PFSK-1 (cell line): ENCODE data around the gene MC1R.

Experiments
- FOXP2 ChIP-seq: optimal IDR thresholded peaks from 2 replicates; pipeline ENCODE3; 2011; ENCODE audit warnings: borderline replicate concordance, control low read depth, inconsistent platforms; ENCODE audit not compliant: insufficient read depth; ENCODE audit errors: extremely low read length, extremely low read depth
- POLR2AphosphoS5 ChIP-seq: IDR thresholded peaks from 2 replicates; pipeline ENCODE4 v1.6.1; 2012; ENCODE audit warnings: low read depth, mild to moderate bottlenecking, control low read depth, low read length, moderate library complexity
- SIN3A ChIP-seq: IDR thresholded peaks from 2 replicates; pipeline ENCODE4 v1.6.1; 2012; ENCODE audit warnings: mild to moderate bottlenecking, low read length, moderate library complexity, borderline replicate concordance; ENCODE audit not compliant: insufficient read depth
- TAF1 ChIP-seq: IDR thresholded peaks from 2 replicates; pipeline ENCODE4 v1.6.1; 2012; ENCODE audit warnings: low read length, control low read depth, borderline replicate concordance; ENCODE audit not compliant: insufficient read depth
- TF ChIP-seq, protein P1 (sequence below), 2 experiments: IDR thresholded peaks; 2 replicates each; pipeline versions ENCODE4 v1.6.1 to v1.8.0; 2011 to 2012; ENCODE audit warnings: low read depth in 2 of 2, low read length in 2 of 2, control low read depth in 1 of 2, inconsistent platforms in 1 of 2, mild to moderate bottlenecking in 1 of 2, moderate library complexity in 1 of 2; ENCODE audit not compliant: insufficient read depth in 1 of 2

MC1R gene

DNA sequence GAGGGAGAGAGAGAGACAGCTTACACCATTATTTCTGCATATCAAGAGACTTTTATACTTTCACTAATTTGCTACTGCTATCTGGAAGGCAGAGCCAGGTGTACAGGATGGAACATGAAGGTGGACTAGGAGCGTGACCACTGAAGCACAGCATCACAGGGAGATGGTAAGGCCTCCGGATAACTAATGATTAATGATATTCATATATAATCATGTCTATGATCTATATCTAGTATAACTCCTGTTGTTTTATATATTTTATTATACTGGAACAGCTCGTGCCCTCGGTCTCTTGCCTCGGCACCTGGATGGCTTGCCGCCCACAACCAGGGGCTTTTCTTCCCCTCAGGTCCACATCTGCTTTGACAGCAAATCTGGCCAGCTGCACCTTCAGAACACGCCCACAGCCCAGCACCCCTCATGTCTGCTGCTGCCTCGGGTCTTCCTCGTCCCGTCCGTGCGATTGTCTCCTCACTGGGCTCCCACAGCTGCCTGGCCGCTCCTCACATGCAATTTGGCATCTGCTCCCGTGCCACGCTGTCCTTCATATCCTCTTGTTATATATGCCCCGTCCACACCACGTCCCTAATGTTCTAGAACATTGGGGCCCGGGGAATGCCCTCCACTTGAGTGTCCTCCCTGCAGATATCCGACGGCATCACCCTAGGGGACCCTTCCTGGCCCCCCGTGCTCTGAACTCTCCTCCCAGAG is 19.7 kb downstream of the MC1R start:
- TF ChIP-seq, protein P1, sequence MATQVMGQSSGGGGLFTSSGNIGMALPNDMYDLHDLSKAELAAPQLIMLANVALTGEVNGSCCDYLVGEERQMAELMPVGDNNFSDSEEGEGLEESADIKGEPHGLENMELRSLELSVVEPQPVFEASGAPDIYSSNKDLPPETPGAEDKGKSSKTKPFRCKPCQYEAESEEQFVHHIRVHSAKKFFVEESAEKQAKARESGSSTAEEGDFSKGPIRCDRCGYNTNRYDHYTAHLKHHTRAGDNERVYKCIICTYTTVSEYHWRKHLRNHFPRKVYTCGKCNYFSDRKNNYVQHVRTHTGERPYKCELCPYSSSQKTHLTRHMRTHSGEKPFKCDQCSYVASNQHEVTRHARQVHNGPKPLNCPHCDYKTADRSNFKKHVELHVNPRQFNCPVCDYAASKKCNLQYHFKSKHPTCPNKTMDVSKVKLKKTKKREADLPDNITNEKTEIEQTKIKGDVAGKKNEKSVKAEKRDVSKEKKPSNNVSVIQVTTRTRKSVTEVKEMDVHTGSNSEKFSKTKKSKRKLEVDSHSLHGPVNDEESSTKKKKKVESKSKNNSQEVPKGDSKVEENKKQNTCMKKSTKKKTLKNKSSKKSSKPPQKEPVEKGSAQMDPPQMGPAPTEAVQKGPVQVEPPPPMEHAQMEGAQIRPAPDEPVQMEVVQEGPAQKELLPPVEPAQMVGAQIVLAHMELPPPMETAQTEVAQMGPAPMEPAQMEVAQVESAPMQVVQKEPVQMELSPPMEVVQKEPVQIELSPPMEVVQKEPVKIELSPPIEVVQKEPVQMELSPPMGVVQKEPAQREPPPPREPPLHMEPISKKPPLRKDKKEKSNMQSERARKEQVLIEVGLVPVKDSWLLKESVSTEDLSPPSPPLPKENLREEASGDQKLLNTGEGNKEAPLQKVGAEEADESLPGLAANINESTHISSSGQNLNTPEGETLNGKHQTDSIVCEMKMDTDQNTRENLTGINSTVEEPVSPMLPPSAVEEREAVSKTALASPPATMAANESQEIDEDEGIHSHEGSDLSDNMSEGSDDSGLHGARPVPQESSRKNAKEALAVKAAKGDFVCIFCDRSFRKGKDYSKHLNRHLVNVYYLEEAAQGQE (IDR thresholded peaks at IDR 0.05; ENCODE audit: insufficient read depth in 1 of 2, low read depth in 2 of 2, low read length in 2 of 2), result no peak
- TF ChIP-seq FOXP2 (no peak), TAF1 (no peak), SIN3A (no peak), POLR2AphosphoS5 (no peak)

DNA sequence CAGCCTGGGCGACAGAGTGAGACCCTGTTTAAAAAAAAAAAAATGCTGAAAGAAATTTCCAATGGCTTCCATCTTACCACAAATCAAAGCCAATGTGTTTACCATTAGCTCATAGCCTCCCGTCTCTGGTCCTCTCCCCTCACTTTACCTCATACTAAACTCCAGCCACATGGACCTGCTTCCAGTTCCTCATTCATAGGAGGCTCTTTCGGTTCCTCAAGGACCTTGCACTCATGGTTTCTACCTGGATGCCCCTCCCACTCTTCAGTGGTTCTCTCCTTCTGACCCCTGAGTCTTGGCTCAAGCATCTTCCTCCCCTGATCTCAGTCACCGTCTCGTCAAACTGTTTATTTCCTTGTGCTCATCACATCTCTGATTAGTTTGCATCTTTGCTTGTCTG is 26.1 kb downstream of the MC1R start:
- TF ChIP-seq, protein P1 (IDR thresholded peaks at IDR 0.05; ENCODE audit: insufficient read depth in 1 of 2, low read depth in 2 of 2, low read length in 2 of 2), result no peak
- TF ChIP-seq SIN3A (no peak), TAF1 (no peak), FOXP2 (no peak), POLR2AphosphoS5 (no peak)

DNA sequence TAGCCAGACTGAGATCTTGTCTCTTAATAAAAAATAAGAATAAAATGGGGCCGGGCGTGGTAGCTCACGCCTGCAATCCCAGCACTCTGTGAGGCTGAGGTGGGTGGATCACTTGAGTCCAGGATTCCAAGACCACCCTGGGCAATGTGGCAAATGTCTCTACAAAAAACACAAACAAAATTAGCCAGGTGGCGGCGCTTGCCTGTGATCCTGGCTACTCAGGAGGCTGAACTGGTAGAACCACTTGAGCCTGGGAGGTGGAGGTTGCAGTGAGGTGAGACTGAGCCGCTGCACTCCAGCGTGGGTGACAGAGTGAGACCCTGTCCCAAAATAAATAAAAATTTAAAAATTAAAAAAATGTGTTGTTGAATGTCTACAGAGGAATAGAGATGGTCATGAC is 27.0 kb downstream of the MC1R start:
- TF ChIP-seq TAF1 (no peak), SIN3A (no peak), FOXP2 (no peak), POLR2AphosphoS5 (no peak)
- TF ChIP-seq, protein P1 (IDR thresholded peaks at IDR 0.05; ENCODE audit: insufficient read depth in 1 of 2, low read depth in 2 of 2, low read length in 2 of 2), result no peak

DNA sequence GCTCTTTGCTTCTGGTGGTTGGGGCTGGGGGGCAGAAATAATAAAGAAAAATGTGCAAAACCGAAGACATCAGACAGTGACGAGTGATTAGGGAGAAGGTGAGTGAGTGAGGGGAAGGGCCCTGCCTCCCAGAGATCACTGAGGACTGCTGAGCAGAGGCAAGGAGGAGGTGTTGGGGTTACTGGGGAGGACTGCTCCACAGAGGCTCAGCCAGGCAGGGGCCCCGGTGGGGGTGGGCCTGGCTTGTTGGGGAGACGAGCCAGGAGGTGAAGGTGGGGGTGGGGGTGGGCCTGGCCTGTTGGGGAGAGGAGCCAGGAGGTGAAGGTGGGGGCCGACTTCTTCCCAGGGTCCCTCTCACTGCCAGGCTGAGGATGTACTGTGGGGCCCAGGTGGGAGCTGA is 27.9 kb downstream of the MC1R start:
- TF ChIP-seq, protein P1 (IDR thresholded peaks at IDR 0.05; ENCODE audit: insufficient read depth in 1 of 2, low read depth in 2 of 2, low read length in 2 of 2), result no peak
- TF ChIP-seq TAF1 (no peak), POLR2AphosphoS5 (no peak), FOXP2 (no peak), SIN3A (no peak)
